Esophagus (tissue), 2 donors: ENCODE measurements around the gene OSGEPL1. TPM values are rescaled to one million over a fixed set of nuclear protein-coding genes. Genes with fewer than 3 reads are reported as not detected.

Experiments used
- H3K27ac ChIP-seq, 2 donors: one replicate each; pipeline ENCODE4 v1.5.1; 2013; ENCODE audit warnings: low read depth in 2 of 2, mild to moderate bottlenecking in 2 of 2, inconsistent platforms in 1 of 2, low read length in 1 of 2, moderate library complexity in 1 of 2
- H3K27me3 ChIP-seq, 2 donors: one replicate each; pipeline ENCODE4 v1.6.1; 2013; ENCODE audit warnings: low read length in 2 of 2, control low read depth in 1 of 2, mild to moderate bottlenecking in 1 of 2; ENCODE audit not compliant: insufficient read depth in 2 of 2, control insufficient read depth in 1 of 2
- H3K36me3 ChIP-seq, 2 donors: one replicate each; pipeline ENCODE4 v1.6.1; 2013; ENCODE audit warnings: low read length in 1 of 2; ENCODE audit not compliant: control insufficient read depth in 2 of 2, insufficient read depth in 2 of 2
- H3K4me1 ChIP-seq, 2 donors: one replicate each; pipeline ENCODE4 v1.6.1; 2013; ENCODE audit warnings: low read length in 1 of 2; ENCODE audit not compliant: control insufficient read depth in 2 of 2, insufficient read depth in 2 of 2
- H3K4me3 ChIP-seq, 2 donors: one replicate each; pipeline ENCODE4 v1.5.1; 2013; ENCODE audit warnings: low read length in 2 of 2, mild to moderate bottlenecking in 2 of 2, low read depth in 1 of 2, moderate library complexity in 1 of 2
- H3K9me3 ChIP-seq, 2 donors: one replicate each; pipeline ENCODE4 v1.6.1; 2013; ENCODE audit warnings: mild to moderate bottlenecking in 2 of 2, low read depth in 1 of 2, low read length in 1 of 2, moderate library complexity in 1 of 2; ENCODE audit not compliant: control insufficient read depth in 2 of 2, insufficient read depth in 1 of 2
- whole genome bisulfite sequencing, 2 donors: extraction: QIAGEN DNeasy Blood & Tissue Kit; methylation state at CpG; one replicate each; pipeline ENCODE4 v1.1.7; 2013; 5-methylcytosine and 5-hydroxymethylcytosine counted together
- polyA plus RNA-seq, 2 donors: library from polyadenylated mRNA; stranded (reverse); fragments of 200-250 nt; gene quantifications; one replicate each; pipeline ENCODE4 v1.2.3, GENCODE V29; 2013
- donor health status: healthy with polysubstance abuse.
- donor health status: Bipolar disorder and iron deficiency.

OSGEPL1 gene
- polyA plus RNA-seq = 1 to 10 TPM; 2.7 to 2.8 TPM

- no peaks in the 10 kb centered on the region for H3K36me3 ChIP-seq
- H3K9me3 ChIP-seq = no peaks in the 10 kb centered on the region
- no peaks in the 10 kb centered on the region for H3K4me1 ChIP-seq
- peak within 1 kb of the TSS; percentile 78 to 88 for H3K4me3 ChIP-seq
- no peaks in the 10 kb centered on the region for H3K27me3 ChIP-seq
- 0% methylated on average over 33 of the region's 33 CpGs for WGBS, 2 donors
- H3K27ac ChIP-seq = peak within 1 kb of the TSS; percentile 91 to 94
Observed at GRCh38 chr2:189762551-189763298, at the start of gene OSGEPL1. TSS of gene OSGEPL1 (minus strand) at chr2:189762792. CDS start at chr2:189761640, 1,152 bp downstream.

GRCh38 chr2:189803431-189803830, 40.8 kb upstream of the OSGEPL1 start:
- 87 to 88% methylated on average over 3 of the region's 3 CpGs for WGBS, 2 donors
- no peak overlapping the region for H3K27ac ChIP-seq
- no peaks in the 10 kb centered on the region for H3K27me3 ChIP-seq
- no peaks in the 10 kb centered on the region for H3K9me3 ChIP-seq
- no peak overlapping the region for H3K4me3 ChIP-seq
- peaks cover 0 to 3% of the 10 kb centered on the region in 2 donors for H3K36me3 ChIP-seq
- no peaks in the 10 kb centered on the region for H3K4me1 ChIP-seq

GRCh38 chr2:189802396-189802912, 39.9 kb upstream of the OSGEPL1 start:
- Histone ChIP-seq H3K36me3 (peaks cover 0 to 3% of the 10 kb centered on the region in 2 donors), H3K4me1 (no peaks in the 10 kb centered on the region), H3K27me3 (no peaks in the 10 kb centered on the region), H3K9me3 (no peaks in the 10 kb centered on the region), H3K4me3 (no peak overlapping the region), H3K27ac (no peak overlapping the region)
- WGBS, 2 donors = 91% methylated on average over 2 of the region's 2 CpGs

GRCh38 chr2:189799531-189799930, 36.9 kb upstream of the OSGEPL1 start:
- no peaks in the 10 kb centered on the region for H3K27me3 ChIP-seq
- H3K36me3 ChIP-seq = peaks cover 0 to 3% of the 10 kb centered on the region in 2 donors
- no peak overlapping the region for H3K4me3 ChIP-seq
- no peaks in the 10 kb centered on the region for H3K4me1 ChIP-seq
- H3K27ac ChIP-seq = no peak overlapping the region
- no peaks in the 10 kb centered on the region for H3K9me3 ChIP-seq
- WGBS, 2 donors = 72 to 82% methylated on average over 2 of the region's 2 CpGs

GRCh38 chr2:189799030-189799331, 36.4 kb upstream of the OSGEPL1 start:
- Histone ChIP-seq H3K27ac (no peak overlapping the region), H3K4me3 (no peak overlapping the region), H3K36me3 (peaks cover 0 to 3% of the 10 kb centered on the region in 2 donors)

GRCh38 chr2:189798312-189799029, 35.9 kb upstream of the OSGEPL1 start:
- 74 to 78% methylated on average over 4 of the region's 4 CpGs for WGBS, 2 donors

More at GRCh38 chr2:189799030-189799331, 36.4 kb upstream of the OSGEPL1 start:
- no peaks in the 10 kb centered on the region for H3K27me3 ChIP-seq
- no peaks in the 10 kb centered on the region for H3K4me1 ChIP-seq
- no peaks in the 10 kb centered on the region for H3K9me3 ChIP-seq

GRCh38 chr2:189797902-189798301, 35.3 kb upstream of the OSGEPL1 start:
- Histone ChIP-seq H3K4me1 (no peaks in the 10 kb centered on the region), H3K36me3 (peaks cover 0 to 3% of the 10 kb centered on the region in 2 donors), H3K27me3 (no peaks in the 10 kb centered on the region), H3K9me3 (no peaks in the 10 kb centered on the region), H3K27ac (no peak overlapping the region), H3K4me3 (no peak overlapping the region)
- 92 to 93% methylated on average over 6 of the region's 6 CpGs for WGBS, 2 donors

More at GRCh38 chr2:189798312-189799029, 35.9 kb upstream of the OSGEPL1 start:
- no peak overlapping the region for H3K27ac ChIP-seq
- peaks cover 0 to 3% of the 10 kb centered on the region in 2 donors for H3K36me3 ChIP-seq
- H3K4me1 ChIP-seq = no peaks in the 10 kb centered on the region
- no peaks in the 10 kb centered on the region for H3K27me3 ChIP-seq
- no peak overlapping the region for H3K4me3 ChIP-seq
- no peaks in the 10 kb centered on the region for H3K9me3 ChIP-seq

GRCh38 chr2:189794310-189794709, 31.7 kb upstream of the OSGEPL1 start:
- Histone ChIP-seq H3K4me3 (no peak overlapping the region), H3K9me3 (no peaks in the 10 kb centered on the region), H3K4me1 (no peaks in the 10 kb centered on the region), H3K36me3 (no peaks in the 10 kb centered on the region), H3K27ac (no peak overlapping the region), H3K27me3 (no peaks in the 10 kb centered on the region)
- WGBS, 2 donors = 97% methylated on average over 1 of the region's 1 CpG

GRCh38 chr2:189791338-189792042, 28.9 kb upstream of the OSGEPL1 start:
- no peaks in the 10 kb centered on the region for H3K9me3 ChIP-seq
- no peaks in the 10 kb centered on the region for H3K27me3 ChIP-seq
- H3K4me1 ChIP-seq = no peaks in the 10 kb centered on the region
- H3K36me3 ChIP-seq = no peaks in the 10 kb centered on the region
- no peak overlapping the region for H3K4me3 ChIP-seq
- 88 to 90% methylated on average over 12 of the region's 12 CpGs for WGBS, 2 donors
- no peak overlapping the region for H3K27ac ChIP-seq
